ENCODE data around the gene CEP41.
"Not testable (repeated sequence)": the region's sequence is repeated elsewhere in the genome, so short reads cannot be mapped to it uniquely, and the experiment has no call there.

CEP41 gene

GRCh38 chr7:130463553-130464434 lies 23.0 kb upstream of the CEP41 start:
- peak; percentile 45 for DNase-seq
- in situ Hi-C loops (cut with MboI; ENCODE audit: low pct_unique_long_range_greater_than_20kb, low sequenced_read_pairs) = no loop called here

GRCh38 chr7:130461272-130461671 lies 20.5 kb upstream of the CEP41 start:
- in situ Hi-C loops (cut with MboI; ENCODE audit: low pct_unique_long_range_greater_than_20kb, low sequenced_read_pairs) = no loop called here

GRCh38 chr7:130458257-130458656 lies 17.4 kb upstream of the CEP41 start:
- no peak for DNase-seq
- in situ Hi-C loops (cut with MboI; ENCODE audit: low pct_unique_long_range_greater_than_20kb, low sequenced_read_pairs) = no loop called here

More at GRCh38 chr7:130461272-130461671, 20.5 kb upstream of the CEP41 start:
- no peak for DNase-seq

- no peak for DNase-seq
- in situ Hi-C loops (cut with MboI; ENCODE audit: low pct_unique_long_range_greater_than_20kb, low sequenced_read_pairs) = no loop called here
Measured at GRCh38 chr7:130454959-130455358, 14.1 kb upstream of the CEP41 start.

GRCh38 chr7:130452951-130453350 lies 12.1 kb upstream of the CEP41 start:
- in situ Hi-C loops (cut with MboI; ENCODE audit: low pct_unique_long_range_greater_than_20kb, low sequenced_read_pairs) = no loop called here
- no peak for DNase-seq

- DNase-seq; in situ Hi-C loops (cut with MboI; ENCODE audit: low pct_unique_long_range_greater_than_20kb, low sequenced_read_pairs): not testable (repeated sequence)
Measured at GRCh38 chr7:130451344-130451743, 10.5 kb upstream of the CEP41 start.

- in situ Hi-C loops (cut with MboI; ENCODE audit: low pct_unique_long_range_greater_than_20kb, low sequenced_read_pairs) = no loop called here
- no peak for DNase-seq
Measured at GRCh38 chr7:130446259-130446658, 5.4 kb upstream of the CEP41 start.

- in situ Hi-C loops (cut with MboI; ENCODE audit: low pct_unique_long_range_greater_than_20kb, low sequenced_read_pairs) = no loop called here
- DNase-seq = no peak
Measured at GRCh38 chr7:130444751-130445407, 4.1 kb upstream of the CEP41 start.

GRCh38 chr7:130444234-130444633 lies 3.4 kb upstream of the CEP41 start:
- no peak for DNase-seq
- in situ Hi-C loops (cut with MboI; ENCODE audit: low pct_unique_long_range_greater_than_20kb, low sequenced_read_pairs) = no loop called here

GRCh38 chr7:130442601-130443000 lies 1.8 kb upstream of the CEP41 start:
- no peak for DNase-seq
- in situ Hi-C loops (cut with MboI; ENCODE audit: low pct_unique_long_range_greater_than_20kb, low sequenced_read_pairs) = no loop called here

- DNase-seq = no peak
- in situ Hi-C loops (cut with MboI; ENCODE audit: low pct_unique_long_range_greater_than_20kb, low sequenced_read_pairs) = no loop called here
Measured at GRCh38 chr7:130441408-130441869, 623 bp upstream of the CEP41 start.

GRCh38 chr7:130436253-130436652 lies 4.6 kb downstream of the CEP41 start:
- in situ Hi-C loops (cut with MboI; ENCODE audit: low pct_unique_long_range_greater_than_20kb, low sequenced_read_pairs) = no loop called here
- no peak for DNase-seq

GRCh38 chr7:130435311-130435854 lies 5.4 kb downstream of the CEP41 start:
- in situ Hi-C loops (cut with MboI; ENCODE audit: low pct_unique_long_range_greater_than_20kb, low sequenced_read_pairs) = no loop called here
- DNase-seq = no peak

GRCh38 chr7:130433301-130433700 lies 7.5 kb downstream of the CEP41 start:
- peak; percentile 68 for DNase-seq
- in situ Hi-C loops (cut with MboI; ENCODE audit: low pct_unique_long_range_greater_than_20kb, low sequenced_read_pairs) = no loop called here

GRCh38 chr7:130432886-130433285 lies 7.9 kb downstream of the CEP41 start:
- in situ Hi-C loops (cut with MboI; ENCODE audit: low pct_unique_long_range_greater_than_20kb, low sequenced_read_pairs) = no loop called here
- DNase-seq = no peak

- in situ Hi-C loops (cut with MboI; ENCODE audit: low pct_unique_long_range_greater_than_20kb, low sequenced_read_pairs) = no loop called here
- DNase-seq = no peak
Measured at GRCh38 chr7:130430841-130431666, 9.8 kb downstream of the CEP41 start.

GRCh38 chr7:130430115-130430514 lies 10.7 kb downstream of the CEP41 start:
- DNase-seq = no peak
- in situ Hi-C loops (cut with MboI; ENCODE audit: low pct_unique_long_range_greater_than_20kb, low sequenced_read_pairs) = no loop called here

- in situ Hi-C loops (cut with MboI; ENCODE audit: low pct_unique_long_range_greater_than_20kb, low sequenced_read_pairs) = no loop called here
- no peak for DNase-seq
Measured at GRCh38 chr7:130429019-130429418, 11.8 kb downstream of the CEP41 start.

- DNase-seq = peak; percentile 70
- in situ Hi-C loops (cut with MboI; ENCODE audit: low pct_unique_long_range_greater_than_20kb, low sequenced_read_pairs) = no loop called here
Measured at GRCh38 chr7:130426564-130426963, 14.3 kb downstream of the CEP41 start.
